Mesenteric fat pad (tissue), 1 donor: ENCODE results near the gene ADH5. TPM values are rescaled to one million over a fixed set of nuclear protein-coding genes. Genes with fewer than 3 reads are reported as not detected.
A peak's percentile ranks its signal among the peaks of the same experiment; 100 is the strongest.
"Not testable (repeated sequence)": the region's sequence is repeated elsewhere in the genome, so short reads cannot be mapped to it uniquely, and the experiment has no call there.

Experiments
- DNase-seq: peaks from one replicate; pipeline ENCODE4 v3.0.0-alpha.2; 2020; ENCODE audit warnings: low spot score
- long read RNA-seq: library from polyadenylated mRNA; unstranded; transcript quantifications from one replicate; pipeline ENCODE4 v2.0.0, GENCODE V29; 2020
- total RNA-seq: library from RNA; stranded (reverse); fragmentation: NEBNext Ultra II Directional; extraction: Animal tissue kit (Norgen Biotek cat#: 25700); gene quantifications from one replicate; pipeline ENCODE4 v1.2.1, GENCODE V29; 2021
- donor health status: DM: yes; HTN: yes; CAD: no.

ADH5 gene
- total RNA-seq = 296 TPM
- long read RNA-seq, transcript ADH5-201 (9 exons, 2,615 nt) = major isoform, 402 of 446 reads
- long read RNA-seq, partial matches to known transcripts = 29 of 446 reads
- long read RNA-seq, other reads (novel, unspliced or antisense) = 14 of 446 reads

DNA sequence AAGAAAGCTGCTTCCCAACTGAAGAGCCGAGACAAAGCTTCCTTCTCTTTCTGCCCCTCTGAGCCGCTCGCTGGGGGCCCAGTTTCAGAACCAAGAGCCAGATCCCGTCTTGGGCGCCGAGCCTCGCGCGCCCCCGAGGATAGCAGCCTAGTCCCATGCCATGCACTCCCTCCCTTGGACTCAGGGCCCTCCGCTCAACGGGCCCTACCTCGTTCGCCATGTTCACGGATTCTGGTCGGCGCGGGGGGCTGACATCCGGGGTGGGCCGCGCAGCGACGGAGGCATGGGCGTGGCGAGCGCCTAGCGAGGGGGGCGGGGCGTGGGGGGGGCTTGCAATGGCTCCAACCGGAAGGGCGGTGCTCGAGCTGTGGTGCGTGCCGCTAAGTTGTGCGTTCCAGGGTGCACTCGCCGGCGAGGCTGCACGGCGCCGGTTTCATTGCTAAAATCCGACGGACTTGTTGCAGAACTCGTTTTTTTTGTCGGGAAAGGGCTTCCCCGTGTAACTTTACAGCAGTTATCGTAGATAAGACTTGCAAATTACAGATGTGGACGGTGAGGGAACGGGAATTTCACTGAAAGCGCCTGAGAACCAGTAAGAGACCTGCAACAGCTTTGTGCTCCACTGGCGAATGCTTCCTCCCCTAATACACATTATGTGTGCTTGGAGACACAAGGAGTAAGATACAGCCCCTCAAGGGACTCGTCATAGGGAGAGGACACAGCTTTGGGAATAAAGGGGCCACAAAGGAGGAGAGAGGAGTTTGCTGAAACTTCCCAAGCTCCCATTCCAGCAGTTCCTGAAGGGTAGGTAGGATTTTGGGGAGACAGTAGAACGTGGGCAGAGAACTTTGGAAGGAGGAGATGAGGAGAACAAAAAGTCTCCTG, at the start of gene ADH5:
Gene ADH5 (minus strand): TSS at position 308 of the 885 bp plus-strand sequence. CDS start 88 bp downstream, at position 220.
- DNase-seq = peak; percentile 96

DNA sequence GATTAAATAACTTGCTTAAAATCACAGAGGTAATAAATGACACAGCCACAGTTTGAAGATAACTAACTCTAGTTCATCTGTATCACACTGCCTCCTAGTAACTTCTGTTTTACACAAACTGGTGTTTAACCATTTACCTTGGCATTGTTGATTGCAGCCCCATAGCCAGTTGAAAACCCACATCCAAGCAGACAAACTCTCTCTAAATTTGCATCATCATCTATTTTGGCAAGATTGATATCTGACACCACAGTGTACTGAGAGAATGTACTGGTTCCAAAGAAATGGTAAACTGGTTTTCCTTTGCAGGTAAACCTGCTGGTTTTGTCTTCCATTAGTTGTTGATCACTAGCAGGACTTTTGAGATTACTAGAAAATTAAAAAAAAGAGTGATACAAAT, 47.7 kb upstream of the ADH5 start:
- no peak for DNase-seq

DNA sequence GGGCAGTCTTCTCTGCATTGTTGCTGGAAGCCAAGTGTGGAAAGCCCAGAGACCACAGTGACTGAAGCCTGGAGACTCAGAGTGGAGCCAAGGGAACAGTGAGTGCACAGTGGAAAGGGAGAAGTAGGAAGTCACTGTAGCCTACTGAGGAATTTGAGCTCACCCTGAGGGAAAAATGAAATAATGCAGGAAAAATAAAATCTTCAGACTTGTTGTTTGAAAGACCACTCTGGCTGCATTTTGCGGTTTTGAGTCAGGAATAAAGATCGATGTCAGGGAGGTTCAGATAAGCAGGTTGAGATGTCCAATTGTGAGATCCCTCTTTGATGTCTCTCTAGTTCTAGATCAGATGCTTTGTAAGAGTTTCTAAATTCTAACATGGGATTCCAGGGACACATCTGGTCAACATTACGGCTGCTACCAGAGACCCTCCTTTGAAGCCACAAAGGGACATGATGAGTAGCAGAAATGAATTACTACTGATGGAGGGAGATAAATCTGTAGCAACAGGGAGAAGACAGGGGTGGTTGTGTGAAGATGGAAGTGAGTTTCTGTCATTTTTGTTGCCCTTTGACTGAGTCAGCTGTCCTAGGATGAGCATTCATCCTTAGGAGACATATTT, 47.1 kb upstream of the ADH5 start:
- DNase-seq = no peak

DNA sequence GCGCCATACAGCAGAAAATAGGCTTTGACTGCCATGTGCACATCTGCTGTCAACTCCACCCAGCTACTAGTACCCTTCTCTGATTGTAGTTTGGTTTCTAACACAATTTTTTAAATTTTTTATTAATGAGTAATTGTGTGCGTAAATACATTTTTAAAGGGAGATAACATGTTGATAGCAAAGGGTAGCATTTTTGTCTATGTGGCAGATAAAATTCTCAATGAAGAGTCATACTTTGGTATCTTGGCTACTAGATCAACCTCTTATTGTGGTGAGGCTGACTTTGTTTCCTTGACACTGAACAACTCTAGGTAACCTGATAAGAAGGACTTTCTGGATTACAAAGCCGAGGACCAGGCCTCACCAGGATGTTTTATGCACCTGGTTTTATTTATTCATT, 46.0 kb upstream of the ADH5 start:
- DNase-seq = no peak

GRCh38 chr4:99131378-99131777, 42.8 kb upstream of the ADH5 start:
- no peak for DNase-seq

- DNase-seq = no peak
Measured at GRCh38 chr4:99126376-99126775, 37.8 kb upstream of the ADH5 start.

- no peak for DNase-seq
Measured at GRCh38 chr4:99121008-99121407, 32.4 kb upstream of the ADH5 start.

GRCh38 chr4:99120501-99120900, 31.9 kb upstream of the ADH5 start:
- no peak for DNase-seq

DNA sequence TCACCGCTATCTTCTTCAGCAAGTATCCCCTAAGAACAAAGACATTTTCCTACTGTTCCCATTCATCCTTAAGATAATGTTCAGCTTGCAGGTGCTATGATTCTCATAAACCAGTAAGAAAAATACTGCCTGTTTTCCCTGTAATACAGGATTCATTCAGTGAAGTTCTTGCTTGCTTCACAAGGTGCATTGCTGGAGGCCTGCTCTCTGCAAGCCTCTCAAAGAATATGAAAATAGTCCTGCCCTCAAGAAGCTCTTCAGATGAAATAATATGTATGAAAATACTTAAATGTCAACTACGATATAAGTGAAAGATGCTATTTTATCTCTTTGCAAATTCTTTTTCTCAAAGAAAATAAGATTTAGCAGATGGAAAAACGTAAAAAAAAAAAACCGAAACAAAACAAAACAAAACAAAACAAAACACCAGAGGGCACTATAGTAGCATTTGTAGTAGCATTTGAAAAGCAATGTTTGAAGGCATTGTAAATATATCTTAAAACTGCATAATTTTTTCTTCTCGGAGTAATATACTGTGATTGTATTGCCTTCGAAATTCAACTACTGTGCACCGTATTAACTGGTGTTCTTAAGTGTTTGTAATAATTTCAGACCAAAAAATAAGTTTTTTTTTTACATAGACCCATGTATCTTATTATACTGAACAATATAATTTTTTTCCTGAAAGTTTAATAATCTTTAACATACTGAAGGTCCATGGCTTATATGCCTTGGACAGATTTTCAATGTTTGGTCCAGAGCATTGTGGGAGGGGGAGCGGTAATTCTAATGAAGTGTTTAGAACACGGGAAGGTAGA, 29.5 kb upstream of the ADH5 start:
- DNase-seq = no peak

- DNase-seq = not testable (repeated sequence)
Measured at GRCh38 chr4:99117122-99117841, 28.7 kb upstream of the ADH5 start.

GRCh38 chr4:99109286-99109685, 20.7 kb upstream of the ADH5 start:
- not testable (repeated sequence) for DNase-seq

DNA sequence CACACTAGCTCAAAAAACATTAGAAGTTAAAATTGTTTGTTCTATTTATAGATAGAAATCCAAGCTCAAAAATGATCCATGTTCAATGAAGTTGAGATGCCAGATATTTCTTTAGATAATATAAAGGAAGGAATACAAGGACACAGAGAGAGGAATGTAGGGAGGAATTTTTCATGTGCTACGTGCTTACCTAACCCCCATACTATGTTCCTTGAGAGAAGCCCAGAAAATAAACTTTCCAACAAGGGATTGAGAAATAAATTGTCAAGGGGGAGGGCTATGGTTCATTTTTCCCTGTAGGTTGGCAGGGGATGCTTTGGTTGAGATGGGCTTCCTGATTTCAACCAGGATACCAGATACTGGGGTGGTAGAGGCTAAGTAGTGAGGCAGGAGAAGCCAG, 15.6 kb upstream of the ADH5 start:
- DNase-seq = no peak

GRCh38 chr4:99103166-99103565, 14.6 kb upstream of the ADH5 start:
- no peak for DNase-seq

- no peak for DNase-seq
Measured at GRCh38 chr4:99102634-99103033, 14.0 kb upstream of the ADH5 start.

GRCh38 chr4:99100876-99101275, 12.3 kb upstream of the ADH5 start:
- DNase-seq = no peak

DNA sequence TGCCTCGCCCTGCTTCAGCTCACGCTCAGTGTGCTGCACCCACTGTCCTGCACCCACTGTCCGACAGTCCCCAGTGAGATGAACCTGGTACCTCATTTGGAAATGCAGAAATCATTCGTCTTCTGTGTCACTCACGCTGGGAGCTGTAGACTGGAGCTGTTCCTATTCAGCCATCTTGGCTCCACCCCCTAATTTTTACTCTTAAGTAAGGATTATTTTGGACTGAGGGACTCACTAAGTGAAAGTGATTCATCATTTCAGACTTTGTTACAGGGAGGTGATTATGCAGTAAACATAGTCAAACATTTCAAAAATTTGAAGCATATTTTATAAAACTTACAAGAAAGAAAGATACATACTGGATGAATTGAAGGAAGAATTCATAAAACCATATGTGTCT, 11.2 kb upstream of the ADH5 start:
- DNase-seq = not testable (repeated sequence)

DNA sequence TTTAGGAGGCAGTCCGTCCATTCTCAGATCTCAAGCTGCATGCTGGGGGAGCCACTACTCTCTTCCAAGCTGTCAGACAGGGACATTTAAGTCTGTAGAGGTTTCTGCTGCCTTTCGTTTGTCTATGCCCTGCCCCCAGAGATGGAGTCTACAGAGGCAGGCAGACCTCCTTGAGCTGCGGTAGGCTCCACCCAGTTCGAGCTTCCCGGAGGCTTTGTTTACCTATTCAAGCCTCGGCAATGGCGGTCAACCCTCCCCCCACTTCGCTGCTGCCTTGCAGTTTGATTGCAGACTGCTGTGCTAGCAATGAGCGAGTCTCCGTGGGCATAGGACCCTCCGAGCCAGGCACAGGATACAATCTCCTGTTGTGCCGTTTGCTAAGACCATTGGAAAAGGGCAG, 10.7 kb upstream of the ADH5 start:
- DNase-seq = no peak

GRCh38 chr4:99091841-99092240, 3.3 kb upstream of the ADH5 start:
- not testable (repeated sequence) for DNase-seq

GRCh38 chr4:99091216-99091575, 2.6 kb upstream of the ADH5 start:
- no peak for DNase-seq

DNA sequence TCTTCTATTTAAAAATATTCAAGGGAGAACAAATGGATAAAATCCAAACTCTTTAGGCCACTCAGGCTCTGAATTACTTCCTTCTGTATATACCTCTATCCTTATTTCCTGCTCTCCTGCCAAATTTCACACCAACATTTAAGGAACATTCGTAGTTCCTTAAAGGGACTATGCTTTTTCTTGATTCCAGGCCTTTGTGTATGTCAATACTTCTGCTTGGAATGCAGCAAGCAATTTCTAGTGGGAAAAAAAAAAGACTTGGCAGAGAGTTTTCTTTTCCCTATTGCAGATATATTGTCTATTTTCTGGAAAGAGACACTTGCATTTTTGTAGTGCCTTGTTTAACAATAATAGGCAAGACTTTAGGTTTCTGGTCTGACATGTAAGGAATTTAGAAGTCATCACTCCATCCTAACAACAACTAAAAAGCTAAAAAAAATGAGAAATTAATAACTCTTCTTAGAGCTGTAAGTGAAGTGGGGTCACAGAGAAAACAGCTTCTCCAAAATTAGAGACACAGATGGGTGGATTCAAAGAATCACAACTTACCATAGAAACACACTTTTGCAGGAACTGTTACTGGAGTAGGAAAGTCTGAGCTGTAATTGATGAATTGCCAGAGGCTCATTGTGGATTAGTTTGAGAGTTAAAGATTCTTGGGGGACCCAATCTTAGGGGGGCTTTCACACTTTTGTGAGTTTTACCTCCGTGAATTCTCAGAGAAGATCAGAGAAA, 2.1 kb upstream of the ADH5 start:
- DNase-seq = no peak
